Measurements from ENCODE around the gene FAM117A. TPM values are rescaled to one million over a fixed set of nuclear protein-coding genes. Genes with fewer than 3 reads are reported as not detected.

The FAM117A gene
- total and polyA plus RNA-seq, 2 of the 8 experiments (the other 6 are each of a cell fraction or from before 2014, with no cell fraction given): 28.4 to 45.7 TPM

GRCh38 chr17:49795372-49795771 lies 31.4 kb upstream of the FAM117A start:
- H2BK20ac ChIP-seq (ENCODE audit: low read length): no peak overlapping the region
- TF ChIP-seq ZNF274 (IDR thresholded peaks at IDR 0.05; ENCODE audit: borderline replicate concordance, extremely low read depth, low read length) (no peak), CREB1 (IDR thresholded peaks at IDR 0.05) (no peak), TCF12 (IDR thresholded peaks at IDR 0.05; ENCODE audit: low read depth, low read length) (no peak), RXRA (IDR thresholded peaks at IDR 0.05; ENCODE audit: insufficient read depth, low read depth, low read length) (no peak), SP4 (IDR thresholded peaks at IDR 0.05; ENCODE audit: low read length) (no peak), POU5F1 (IDR thresholded peaks at IDR 0.05; ENCODE audit: low read depth, low read length) (no peak)

More at GRCh38 chr17:49795372-49795771, 31.4 kb upstream of the FAM117A start:
- no peak overlapping the region for H3K18ac ChIP-seq (ENCODE audit: extremely low read depth, low read length)
- peaks cover 2 to 9% of the 10 kb centered on the region in 2 experiments for H4K20me1 ChIP-seq (replicated peaks in 1 of 2; ENCODE audit: control insufficient read depth in 1 of 2, insufficient read depth in 2 of 2, low read length in 2 of 2)
- no peak for FAIRE-seq
- no peak overlapping the region for H3K23ac ChIP-seq (ENCODE audit: insufficient read length)
- no peak overlapping the region for H3K4ac ChIP-seq (replicated peaks; ENCODE audit: insufficient read length, low read depth, low read length)
- no peak overlapping the region; a peak in 1 of 7 replicates for H3K9ac ChIP-seq (replicated peaks in 1 of 4; ENCODE audit: extremely low read depth in 1 of 4, low read depth in 3 of 4, low read length in 3 of 4)
- H2AFZ ChIP-seq (ENCODE audit: low read length): no peak overlapping the region
- no peak overlapping the region for H2AK5ac ChIP-seq (ENCODE audit: low read depth, low read length)
- no peak overlapping the region for H3K56ac ChIP-seq (replicated peaks; ENCODE audit: insufficient read length, low read depth, low read length)
- no peak overlapping the region for H4K5ac ChIP-seq (ENCODE audit: insufficient read length, low read depth, low read length)
- no peak overlapping the region for H3K4me2 ChIP-seq (ENCODE audit: insufficient read depth in 1 of 2, low read depth in 2 of 2, low read length in 2 of 2)
- peaks cover 3 to 70% of the 10 kb centered on the region in 2 experiments for H3K79me2 ChIP-seq (ENCODE audit: control insufficient read depth in 1 of 2, insufficient read depth in 2 of 2, low read length in 2 of 2)
- DNase-seq (ENCODE audit: low read depth in 1 of 2, low spot score in 2 of 2): no peak
- H4K8ac ChIP-seq (ENCODE audit: extremely low read depth, insufficient read depth, low read length): no peak overlapping the region
- no peaks in the 10 kb centered on the region for H3K23me2 ChIP-seq (ENCODE audit: low read depth, low read length)
- H3K4me3 ChIP-seq (ENCODE audit: extremely low read depth in 1 of 4, insufficient read depth in 2 of 4, low read depth in 3 of 4, low read length in 4 of 4): no peak overlapping the region
- peaks cover 19 to 65% (median 48%) of the 10 kb centered on the region in 4 experiments for H3K36me3 ChIP-seq (ENCODE audit: control insufficient read depth in 2 of 4, insufficient read depth in 4 of 4, low read length in 3 of 4)
- no peak overlapping the region for H2BK15ac ChIP-seq (ENCODE audit: low read length)
- H2BK5ac ChIP-seq (ENCODE audit: low read depth, low read length): no peak overlapping the region
- no peak overlapping the region for H3K14ac ChIP-seq (ENCODE audit: insufficient read length)
- CTCF ChIA-PET (ENCODE audit: partially characterized antibody): interaction anchor here (0.7 to 1.9 kb wide), 6 partner anchors 16 to 224 kb away, joined by 3 to 5 read pairs (median 4); no protein-coding TSS in a partner anchor
- no peaks in the 10 kb centered on the region for H3K9me3 ChIP-seq (ENCODE audit: insufficient read depth in 2 of 2, low read depth in 1 of 2, low read length in 1 of 2)
- H2BK12ac ChIP-seq (ENCODE audit: low read depth, low read length): no peak overlapping the region
- H3K27ac ChIP-seq (ENCODE audit: low read depth, low read length): no peak overlapping the region
- H4K91ac ChIP-seq (replicated peaks; ENCODE audit: insufficient read length, low read length): no peak overlapping the region
- no peaks in the 10 kb centered on the region for H3K27me3 ChIP-seq (replicated peaks in 1 of 4; ENCODE audit: control insufficient read depth in 3 of 4, extremely low read depth in 1 of 4, insufficient read depth in 3 of 4, low read length in 3 of 4)
- H2BK120ac ChIP-seq (replicated peaks; ENCODE audit: low read depth, low read length): no peak overlapping the region
- peaks cover 3% of the 10 kb centered on the region; the same call in 1 of the 2 replicates for H3K79me1 ChIP-seq (ENCODE audit: low read depth, low read length)
- POLR2A ChIA-PET (ENCODE audit: partially characterized antibody): interaction anchor here (0.6 to 1.6 kb wide), 4 partner anchors 17 to 86 kb away, joined by 3 read pairs; partner anchors contain the start of gene FAM117A
- H3K4me1 ChIP-seq (replicated peaks in 1 of 4; ENCODE audit: control insufficient read depth in 3 of 4, insufficient read depth in 4 of 4, low read length in 3 of 4): no peaks in the 10 kb centered on the region
- WGBS, 2 experiments (ENCODE audit: extremely low coverage in 1 of 2, insufficient coverage in 1 of 2, insufficient read length in 1 of 2, insufficient replicate concordance in 2 of 2, low coverage in 1 of 2, low lambda C conversion rate in 2 of 2, missing lambda C conversion rate in 1 of 2): 78% methylated on average over 5 of the region's 5 CpGs; no CpG with 5 or more reads in 1 of the 2 experiments

Data from H1 (cell line).